ENCODE results near the gene CPAMD8.

The CPAMD8 gene

GRCh38 chr19:16849168-16849567, 177.4 kb downstream of the CPAMD8 start:
- FAIRE-seq (no peak), DNase-seq (ENCODE audit: low spot score) (no peak)

- FAIRE-seq = no peak
These were observed 179.2 kb downstream of the CPAMD8 start for GRCh38 chr19:16847430-16847829.

GRCh38 chr19:16846901-16847300, 179.7 kb downstream of the CPAMD8 start:
- DNase-seq (ENCODE audit: low spot score) = no peak
- no peak for FAIRE-seq

More at GRCh38 chr19:16847430-16847829, 179.2 kb downstream of the CPAMD8 start:
- DNase-seq (ENCODE audit: low spot score) = no peak

All from RCC 7860 (cell line).